KOPT-K1 (cell line): ENCODE results near the gene TXNRD1.
"Not testable (repeated sequence)": the region's sequence is repeated elsewhere in the genome, so short reads cannot be mapped to it uniquely, and the experiment has no call there.

Source experiments
- H3K27ac ChIP-seq: fragments of 200-600 bp; sonication (generic); 2 replicates; pipeline ENCODE4 v1.5.1; 2016; ENCODE audit warnings: antibody characterized with exemption, mild to moderate bottlenecking, low read depth, low read length; ENCODE audit not compliant: poor library complexity, severe bottlenecking
- H3K36me3 ChIP-seq: fragments of 200-600 bp; sonication (generic); 2 replicates; pipeline ENCODE4 v1.5.1; 2017; ENCODE audit warnings: antibody characterized with exemption, mild to moderate bottlenecking, low read length, moderate library complexity; ENCODE audit not compliant: insufficient read depth
- H3K9me3 ChIP-seq: fragments of 200-600 bp; sonication (generic); 2 replicates; pipeline ENCODE4 v1.5.1; 2017; ENCODE audit warnings: antibody characterized with exemption, low read length, mild to moderate bottlenecking; ENCODE audit not compliant: insufficient read depth, poor library complexity, severe bottlenecking

TXNRD1 gene

GRCh38 chr12:104243551-104243950 lies 28.0 kb downstream of the TXNRD1 start:
- no peaks in the 10 kb centered on the region for H3K9me3 ChIP-seq
- no peak overlapping the region for H3K27ac ChIP-seq
- H3K36me3 ChIP-seq: no peaks in the 10 kb centered on the region

DNA sequence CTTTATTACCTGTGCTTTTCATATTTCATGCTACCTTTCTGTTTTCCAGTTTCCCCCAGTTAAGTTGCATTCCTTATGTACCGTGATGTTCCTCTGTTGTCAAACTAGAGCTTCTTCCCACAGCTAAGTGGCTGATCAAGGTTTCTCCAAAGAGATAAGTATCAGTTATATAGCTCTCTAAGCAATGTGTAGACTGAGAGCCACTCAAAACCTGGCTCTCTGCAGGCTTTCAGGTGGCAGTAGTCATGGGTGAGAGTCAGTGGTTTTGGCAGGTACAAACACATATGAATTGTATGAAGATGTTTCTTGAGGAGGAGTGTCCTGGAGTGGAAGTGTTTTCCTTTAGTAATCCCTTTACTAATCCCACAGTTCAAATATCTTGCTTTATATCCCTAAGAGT lies 28.4 kb downstream of the TXNRD1 start:
- Histone ChIP-seq H3K27ac (no peak overlapping the region), H3K36me3 (no peaks in the 10 kb centered on the region)

GRCh38 chr12:104247698-104248097 lies 32.1 kb downstream of the TXNRD1 start:
- Histone ChIP-seq H3K9me3 (no peaks in the 10 kb centered on the region), H3K36me3 (no peaks in the 10 kb centered on the region), H3K27ac (no peak overlapping the region)

More for the DNA sequence above, 28.4 kb downstream of the TXNRD1 start:
- H3K9me3 ChIP-seq: no peaks in the 10 kb centered on the region

DNA sequence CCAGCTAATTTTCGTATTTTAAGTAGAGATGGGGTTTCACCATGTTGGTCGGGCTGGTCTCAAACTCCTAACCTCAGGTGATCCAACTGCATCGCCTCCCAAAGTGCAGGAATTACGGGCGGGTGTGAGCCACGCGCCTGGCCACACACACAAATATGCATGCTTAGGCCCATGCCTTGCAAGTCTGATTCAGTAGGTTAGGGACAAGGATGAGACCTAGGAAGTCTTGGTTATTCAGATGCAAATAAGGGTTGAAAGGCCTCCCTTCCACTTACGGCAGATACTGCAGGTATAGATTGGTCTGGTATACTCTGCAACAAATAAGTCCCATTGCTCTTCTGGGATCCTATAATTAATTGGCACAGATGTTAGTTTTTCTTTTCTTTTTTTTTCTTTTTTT lies 32.9 kb downstream of the TXNRD1 start:
- H3K27ac ChIP-seq: no peak overlapping the region
- H3K9me3 ChIP-seq: no peaks in the 10 kb centered on the region
- no peaks in the 10 kb centered on the region for H3K36me3 ChIP-seq

GRCh38 chr12:104249017-104249416 lies 33.4 kb downstream of the TXNRD1 start:
- H3K27ac ChIP-seq: no peak overlapping the region
- H3K36me3 ChIP-seq: no peaks in the 10 kb centered on the region
- no peaks in the 10 kb centered on the region for H3K9me3 ChIP-seq

GRCh38 chr12:104249898-104250297 lies 34.3 kb downstream of the TXNRD1 start:
- H3K27ac ChIP-seq: no peak overlapping the region
- no peaks in the 10 kb centered on the region for H3K36me3 ChIP-seq
- H3K9me3 ChIP-seq: no peaks in the 10 kb centered on the region

- no peaks in the 10 kb centered on the region for H3K9me3 ChIP-seq
- H3K36me3 ChIP-seq: no peaks in the 10 kb centered on the region
- H3K27ac ChIP-seq: no peak overlapping the region
These were observed 35.0 kb downstream of the TXNRD1 start for GRCh38 chr12:104250366-104251125.

- Histone ChIP-seq H3K27ac (no peak overlapping the region), H3K9me3 (no peaks in the 10 kb centered on the region), H3K36me3 (no peaks in the 10 kb centered on the region)
These were observed 42.4 kb downstream of the TXNRD1 start for GRCh38 chr12:104257913-104258472.

GRCh38 chr12:104258476-104259067 lies 43.0 kb downstream of the TXNRD1 start:
- Histone ChIP-seq H3K36me3 (no peaks in the 10 kb centered on the region), H3K9me3 (no peaks in the 10 kb centered on the region), H3K27ac (no peak overlapping the region)

- H3K36me3 ChIP-seq: no peaks in the 10 kb centered on the region
- H3K27ac ChIP-seq: no peak overlapping the region
- no peaks in the 10 kb centered on the region for H3K9me3 ChIP-seq
These were observed 47.4 kb downstream of the TXNRD1 start for GRCh38 chr12:104263026-104263425.

DNA sequence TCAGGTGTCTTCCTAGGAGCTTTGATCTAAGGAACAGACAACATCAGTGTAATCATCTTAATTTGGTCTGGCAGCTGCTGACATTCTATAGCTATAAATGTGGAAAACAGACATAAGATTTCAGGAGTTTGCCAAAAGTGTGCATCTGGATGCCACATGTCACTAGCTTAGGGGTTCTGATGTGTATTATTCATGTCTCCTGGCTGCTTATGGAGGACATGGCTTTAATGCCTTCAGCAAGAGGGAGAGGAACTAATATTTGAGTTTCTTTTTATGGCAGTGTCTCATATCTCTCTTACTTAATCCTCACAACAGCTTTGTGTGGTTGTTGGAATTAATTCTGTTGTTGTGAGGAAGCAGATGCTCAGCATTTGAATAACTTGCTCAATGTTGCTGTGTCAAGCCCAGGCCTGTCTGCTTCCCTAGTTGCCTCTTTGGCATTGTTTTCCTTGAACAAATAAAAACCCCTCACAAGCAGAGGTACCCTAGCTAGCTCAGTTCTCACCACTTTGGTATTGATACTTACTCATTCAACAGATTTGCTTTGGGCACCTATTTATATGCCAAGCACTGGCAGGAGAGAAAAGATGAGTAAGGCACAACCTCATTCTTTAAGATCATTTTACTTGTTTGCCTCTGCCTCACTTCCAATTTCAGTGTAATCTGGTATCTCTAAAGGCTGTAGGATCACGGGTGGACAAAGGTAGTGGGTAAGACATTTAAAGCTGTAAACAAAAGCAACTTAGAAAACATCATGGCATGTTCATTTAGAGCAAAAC lies 48.2 kb downstream of the TXNRD1 start:
- Histone ChIP-seq H3K27ac (no peak overlapping the region), H3K36me3 (no peaks in the 10 kb centered on the region), H3K9me3 (no peaks in the 10 kb centered on the region)

DNA sequence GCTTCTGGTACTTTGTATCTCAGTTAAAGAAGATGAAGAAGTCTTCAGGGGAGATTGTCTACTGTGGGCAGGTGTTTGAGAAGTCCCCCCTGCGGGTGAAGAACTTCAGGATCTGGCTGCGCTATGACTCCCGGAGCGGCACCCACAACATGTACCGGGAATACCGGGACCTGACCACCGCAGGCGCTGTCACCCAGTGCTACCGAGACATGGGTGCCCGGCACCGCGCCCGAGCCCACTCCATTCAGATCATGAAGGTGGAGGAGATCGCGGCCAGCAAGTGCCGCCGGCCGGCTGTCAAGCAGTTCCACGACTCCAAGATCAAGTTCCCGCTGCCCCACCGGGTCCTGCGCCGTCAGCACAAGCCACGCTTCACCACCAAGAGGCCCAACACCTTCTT lies 49.9 kb downstream of the TXNRD1 start:
- not testable (repeated sequence) for H3K27ac ChIP-seq, H3K36me3 ChIP-seq, H3K9me3 ChIP-seq

- Histone ChIP-seq H3K9me3 (no peaks in the 10 kb centered on the region), H3K36me3 (no peaks in the 10 kb centered on the region), H3K27ac (no peak overlapping the region)
These were observed 57.4 kb downstream of the TXNRD1 start for GRCh38 chr12:104272938-104273337.

GRCh38 chr12:104273503-104273902 lies 57.9 kb downstream of the TXNRD1 start:
- H3K36me3 ChIP-seq: no peaks in the 10 kb centered on the region
- no peak overlapping the region for H3K27ac ChIP-seq

GRCh38 chr12:104274811-104275210 lies 59.2 kb downstream of the TXNRD1 start:
- Histone ChIP-seq H3K9me3 (no peaks in the 10 kb centered on the region), H3K27ac (no peak overlapping the region), H3K36me3 (no peaks in the 10 kb centered on the region)

More at GRCh38 chr12:104273503-104273902, 57.9 kb downstream of the TXNRD1 start:
- no peaks in the 10 kb centered on the region for H3K9me3 ChIP-seq
